ENCODE data around the gene RAB6B.

- TF ChIP-seq ZNF274 (IDR thresholded peaks at IDR 0.05; ENCODE audit: low read depth, low read length) = no peak
- TF ChIP-seq YY1 (IDR thresholded peaks at IDR 0.05; ENCODE audit: insufficient read depth, insufficient read length) = no peak
- no peak for TF ChIP-seq SUZ12 (IDR thresholded peaks at IDR 0.05; ENCODE audit: extremely low read depth, insufficient read depth, insufficient read length)
Observed at GRCh38 chr3:133874761-133875438, 20.8 kb downstream of the RAB6B start.
